Smooth muscle cell (in vitro differentiated cells): ENCODE results near the gene KLF6. TPM values are rescaled to one million over a fixed set of nuclear protein-coding genes. Genes with fewer than 3 reads are reported as not detected.

ENCODE experiments used
- DNase-seq: peaks from one replicate; lab custom pipeline; 2025; ENCODE audit not compliant: unreplicated experiment; lab: John Stamatoyannopoulos, UW
- H2AFZ ChIP-seq: fragments of 200-600 bp; sonication (generic); 2 replicates; pipeline ENCODE4 v1.6.0; 2016; ENCODE audit warnings: antibody characterized with exemption, low read depth, mild to moderate bottlenecking
- H3F3A ChIP-seq: fragments of 200-600 bp; sonication (generic); 2 replicates; pipeline ENCODE4 v1.6.0; 2017; ENCODE audit warnings: antibody characterized with exemption, low read depth
- H3K27ac ChIP-seq: fragments of 200-600 bp; sonication (generic); 2 replicates; pipeline ENCODE4 v1.5.1; 2016; ENCODE audit warnings: low read depth, mild to moderate bottlenecking
- H3K27me3 ChIP-seq: fragments of 200-600 bp; sonication (generic); 2 replicates; pipeline ENCODE4 v1.6.1; 2016; ENCODE audit warnings: low read depth, mild to moderate bottlenecking
- H3K36me3 ChIP-seq: fragments of 200-600 bp; sonication (generic); 2 replicates; pipeline ENCODE4 v1.5.1; 2016; ENCODE audit warnings: low read depth
- H3K4me1 ChIP-seq: fragments of 200-600 bp; sonication (generic); 2 replicates; pipeline ENCODE4 v1.5.1; 2016; ENCODE audit warnings: low read depth
- H3K4me2 ChIP-seq: fragments of 200-600 bp; sonication (generic); 2 replicates; pipeline ENCODE4 v1.6.0; 2016; ENCODE audit warnings: mild to moderate bottlenecking
- H3K4me3 ChIP-seq: fragments of 200-600 bp; sonication (generic); 2 replicates; pipeline ENCODE4 v1.5.1; 2016; ENCODE audit warnings: mild to moderate bottlenecking
- H3K79me2 ChIP-seq: fragments of 200-600 bp; sonication (generic); 2 replicates; pipeline ENCODE4 v1.6.0; 2016; ENCODE audit warnings: low read depth, mild to moderate bottlenecking
- H3K9ac ChIP-seq: fragments of 200-600 bp; sonication (generic); 2 replicates; pipeline ENCODE4 v1.6.0; 2016; ENCODE audit warnings: low read depth
- H3K9me3 ChIP-seq: fragments of 200-600 bp; sonication (generic); replicated peaks from 2 replicates; pipeline ENCODE4 v1.5.1; 2016; ENCODE audit warnings: low read depth
- H4K20me1 ChIP-seq: fragments of 200-600 bp; sonication (generic); 2 replicates; pipeline ENCODE4 v1.6.0; 2016; ENCODE audit warnings: low read depth
- WGBS: methylation state at CpG from one replicate; pipeline ENCODE4 v1.1.7; 2016; ENCODE audit warnings: low lambda C conversion rate; 5-methylcytosine and 5-hydroxymethylcytosine counted together
- polyA plus RNA-seq: library from polyadenylated mRNA; unstranded; fragments of >200 nt; fragmentation: Nextera tagmentation; extraction: Ambion mirVana; gene quantifications from 2 replicates; pipeline ENCODE4 v1.2.1, GENCODE V29; 2016
- total RNA-seq: library from RNA; depleted of rRNA; stranded (reverse); fragments of >200 nt; gene quantifications from 2 replicates; pipeline ENCODE4 v1.2.3, GENCODE V29; 2014
- TF ChIP-seq, protein P1 (sequence below): fragments of 200-600 bp; sonication (generic); IDR thresholded peaks from 2 replicates; pipeline ENCODE4 v1.5.1; 2017; ENCODE audit warnings: borderline replicate concordance, mild to moderate bottlenecking, antibody characterized with exemption; ENCODE audit not compliant: insufficient read depth, poor library complexity, severe bottlenecking

Gene KLF6
- total and polyA plus RNA-seq, 2 experiments from 2014 or later = 198 to 519 TPM

GRCh38 chr10:3772361-3773171 is 12.4 kb downstream of the KLF6 start:
- Histone ChIP-seq H3K36me3 (no peaks in the 10 kb centered on the region), H3K4me1 (peaks cover 14% of the 10 kb centered on the region), H3F3A (peaks cover 20% of the 10 kb centered on the region), H3K27me3 (no peaks in the 10 kb centered on the region), H3K9ac (no peak overlapping the region), H2AFZ (no peak overlapping the region), H3K9me3 (no peaks in the 10 kb centered on the region), H3K79me2 (no peaks in the 10 kb centered on the region), H3K27ac (no peak overlapping the region), H3K4me2 (no peak overlapping the region), H4K20me1 (peaks cover 3% of the 10 kb centered on the region), H3K4me3 (no peak overlapping the region)
- TF ChIP-seq, protein P1, sequence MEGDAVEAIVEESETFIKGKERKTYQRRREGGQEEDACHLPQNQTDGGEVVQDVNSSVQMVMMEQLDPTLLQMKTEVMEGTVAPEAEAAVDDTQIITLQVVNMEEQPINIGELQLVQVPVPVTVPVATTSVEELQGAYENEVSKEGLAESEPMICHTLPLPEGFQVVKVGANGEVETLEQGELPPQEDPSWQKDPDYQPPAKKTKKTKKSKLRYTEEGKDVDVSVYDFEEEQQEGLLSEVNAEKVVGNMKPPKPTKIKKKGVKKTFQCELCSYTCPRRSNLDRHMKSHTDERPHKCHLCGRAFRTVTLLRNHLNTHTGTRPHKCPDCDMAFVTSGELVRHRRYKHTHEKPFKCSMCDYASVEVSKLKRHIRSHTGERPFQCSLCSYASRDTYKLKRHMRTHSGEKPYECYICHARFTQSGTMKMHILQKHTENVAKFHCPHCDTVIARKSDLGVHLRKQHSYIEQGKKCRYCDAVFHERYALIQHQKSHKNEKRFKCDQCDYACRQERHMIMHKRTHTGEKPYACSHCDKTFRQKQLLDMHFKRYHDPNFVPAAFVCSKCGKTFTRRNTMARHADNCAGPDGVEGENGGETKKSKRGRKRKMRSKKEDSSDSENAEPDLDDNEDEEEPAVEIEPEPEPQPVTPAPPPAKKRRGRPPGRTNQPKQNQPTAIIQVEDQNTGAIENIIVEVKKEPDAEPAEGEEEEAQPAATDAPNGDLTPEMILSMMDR = no peak
- 96% methylated on average over 10 of the region's 10 CpGs for WGBS
- no peak for DNase-seq

- H2AFZ ChIP-seq = no peak overlapping the region
- H3K27ac ChIP-seq = no peak overlapping the region
- no peaks in the 10 kb centered on the region for H4K20me1 ChIP-seq
- H3F3A ChIP-seq = peaks cover 13% of the 10 kb centered on the region
- TF ChIP-seq, protein P1 = no peak
- H3K9ac ChIP-seq = no peak overlapping the region
- H3K4me3 ChIP-seq = no peak overlapping the region
- no peak for DNase-seq
- no peaks in the 10 kb centered on the region for H3K9me3 ChIP-seq
- no peak overlapping the region for H3K4me2 ChIP-seq
- H3K79me2 ChIP-seq = no peaks in the 10 kb centered on the region
- WGBS = 94% methylated on average over 8 of the region's 8 CpGs
- peaks cover 2% of the 10 kb centered on the region for H3K4me1 ChIP-seq
- no peaks in the 10 kb centered on the region for H3K36me3 ChIP-seq
- H3K27me3 ChIP-seq = no peaks in the 10 kb centered on the region
Observed at GRCh38 chr10:3770611-3771110, 14.3 kb downstream of the KLF6 start.

DNA sequence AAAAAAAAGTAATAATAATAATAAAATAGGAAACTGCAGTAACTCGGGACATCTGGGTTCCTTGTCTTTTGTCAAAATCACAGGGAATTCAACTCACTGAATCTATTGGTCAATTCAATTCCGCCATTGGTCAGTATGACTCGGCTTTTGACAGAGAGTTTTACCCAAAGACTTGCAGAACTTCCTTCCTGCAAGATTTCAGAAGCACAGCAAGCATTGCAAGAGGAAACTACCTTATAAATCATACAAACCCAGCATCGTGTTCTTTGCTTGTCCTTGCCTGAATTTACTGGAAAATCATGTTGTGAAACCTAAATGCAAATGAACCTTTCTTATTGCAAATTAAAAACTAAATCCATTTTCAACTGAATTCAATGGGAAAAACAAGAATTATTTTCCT is 15.5 kb downstream of the KLF6 start:
- Histone ChIP-seq H3K79me2 (no peaks in the 10 kb centered on the region), H3K27ac (no peak overlapping the region), H3K4me3 (no peak overlapping the region), H3K36me3 (no peaks in the 10 kb centered on the region), H3F3A (peaks cover 5% of the 10 kb centered on the region), H3K4me1 (no peaks in the 10 kb centered on the region), H3K4me2 (no peak overlapping the region), H3K9me3 (no peaks in the 10 kb centered on the region), H3K27me3 (no peaks in the 10 kb centered on the region), H2AFZ (no peak overlapping the region), H3K9ac (no peak overlapping the region), H4K20me1 (no peaks in the 10 kb centered on the region)
- WGBS = 83% methylated on average over 4 of the region's 4 CpGs
- no peak for DNase-seq
- TF ChIP-seq, protein P1 = no peak
